Stimulated activated CD4-positive, alpha-beta T cell treated with anti-CD3 and anti-CD28 coated beads, TNF-alpha, amount 100 ng/mL, for 4 hours (primary cell): ENCODE measurements around the gene NTNG2.

Experiments used
- DNase-seq, 3 experiments: peaks; one replicate each; pipeline ENCODE4 v3.0.0-alpha.2; 2020; ENCODE audit warnings: low read depth in 3 of 3

Gene NTNG2

DNA sequence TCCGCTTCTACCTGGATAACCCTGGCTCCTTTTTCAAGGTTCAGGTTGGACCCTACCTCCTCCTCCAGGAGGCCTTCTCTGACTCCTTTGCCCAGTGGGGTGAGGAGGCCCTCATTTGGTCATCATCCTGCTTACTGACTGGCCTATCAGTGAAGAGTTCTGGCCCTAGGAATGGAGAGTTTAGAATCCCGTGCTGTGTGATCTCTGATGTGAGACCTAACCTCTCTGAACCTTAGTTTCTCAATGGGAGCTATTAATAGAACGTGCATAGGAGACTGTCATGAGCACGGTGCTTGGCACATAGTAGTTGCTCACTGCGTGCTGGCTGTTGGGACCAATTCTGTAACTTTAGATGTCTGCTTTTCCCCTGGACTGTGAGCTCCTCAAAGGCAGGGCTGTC, 10.3 kb downstream of the NTNG2 start:
- no peak for DNase-seq

DNA sequence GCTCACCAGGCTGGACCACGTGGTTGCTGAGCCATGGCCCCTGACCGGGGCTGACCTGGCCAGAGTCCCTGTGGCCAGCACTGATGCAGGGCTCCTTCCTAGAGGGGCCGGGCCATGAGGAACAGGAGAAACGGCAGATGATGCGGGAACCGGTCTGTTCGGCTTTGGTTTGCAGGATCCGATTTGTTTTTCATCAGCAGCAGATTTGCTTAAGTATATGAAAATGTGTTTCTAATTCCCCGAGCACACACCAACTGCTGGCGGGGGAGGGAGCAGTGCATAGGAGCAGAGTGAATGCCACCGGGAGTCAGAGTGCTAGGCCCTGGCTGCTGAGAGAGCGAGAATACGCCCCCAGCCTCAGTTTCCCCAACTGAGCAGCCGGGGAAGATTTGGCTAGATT, 13.6 kb downstream of the NTNG2 start:
- DNase-seq: no peak

DNA sequence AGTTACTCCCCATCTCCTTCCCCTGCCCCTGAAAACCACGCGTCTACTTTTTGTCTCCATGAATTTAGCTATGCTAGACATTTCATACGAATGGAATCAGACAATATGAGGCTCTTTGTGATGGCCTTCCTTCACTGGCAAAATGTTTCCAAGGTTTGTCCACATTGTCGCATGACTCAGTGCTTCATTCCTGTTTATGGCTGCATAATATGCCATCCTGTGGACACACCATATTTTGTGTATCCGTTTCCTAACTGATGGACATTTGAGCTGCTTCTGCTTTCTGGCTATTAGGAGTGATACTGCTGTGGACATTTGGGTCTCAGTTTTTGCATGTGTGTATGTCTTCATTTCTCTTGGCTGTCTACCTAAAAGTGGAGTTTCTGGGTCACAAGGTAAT, 14.5 kb downstream of the NTNG2 start:
- DNase-seq: no peak

DNA sequence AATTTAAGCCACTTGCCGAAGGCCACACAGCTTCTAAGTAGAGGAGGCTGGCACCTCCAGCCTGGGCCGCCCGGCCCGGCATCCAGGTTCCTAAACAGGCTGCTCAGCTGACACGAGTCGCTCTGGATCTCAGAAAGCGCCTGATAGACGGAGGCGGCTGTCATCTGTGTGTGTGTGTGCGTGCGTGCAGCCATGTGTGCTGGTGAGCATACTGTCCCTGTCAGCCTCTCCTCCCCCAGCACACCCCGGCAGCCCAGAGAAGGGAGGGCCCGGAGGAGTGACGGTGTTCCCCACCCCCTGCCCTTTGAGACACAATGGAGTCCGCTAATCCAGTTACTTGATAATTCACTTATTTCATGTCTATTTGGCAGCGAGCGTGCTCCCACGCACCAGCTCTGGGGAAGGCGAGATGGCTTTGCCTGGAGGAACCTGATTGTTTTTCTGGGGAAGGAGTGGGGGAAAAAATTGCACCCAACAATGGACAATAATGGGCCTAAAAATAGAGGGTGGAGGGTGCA, 20.0 kb downstream of the NTNG2 start:
- no peak for DNase-seq

DNA sequence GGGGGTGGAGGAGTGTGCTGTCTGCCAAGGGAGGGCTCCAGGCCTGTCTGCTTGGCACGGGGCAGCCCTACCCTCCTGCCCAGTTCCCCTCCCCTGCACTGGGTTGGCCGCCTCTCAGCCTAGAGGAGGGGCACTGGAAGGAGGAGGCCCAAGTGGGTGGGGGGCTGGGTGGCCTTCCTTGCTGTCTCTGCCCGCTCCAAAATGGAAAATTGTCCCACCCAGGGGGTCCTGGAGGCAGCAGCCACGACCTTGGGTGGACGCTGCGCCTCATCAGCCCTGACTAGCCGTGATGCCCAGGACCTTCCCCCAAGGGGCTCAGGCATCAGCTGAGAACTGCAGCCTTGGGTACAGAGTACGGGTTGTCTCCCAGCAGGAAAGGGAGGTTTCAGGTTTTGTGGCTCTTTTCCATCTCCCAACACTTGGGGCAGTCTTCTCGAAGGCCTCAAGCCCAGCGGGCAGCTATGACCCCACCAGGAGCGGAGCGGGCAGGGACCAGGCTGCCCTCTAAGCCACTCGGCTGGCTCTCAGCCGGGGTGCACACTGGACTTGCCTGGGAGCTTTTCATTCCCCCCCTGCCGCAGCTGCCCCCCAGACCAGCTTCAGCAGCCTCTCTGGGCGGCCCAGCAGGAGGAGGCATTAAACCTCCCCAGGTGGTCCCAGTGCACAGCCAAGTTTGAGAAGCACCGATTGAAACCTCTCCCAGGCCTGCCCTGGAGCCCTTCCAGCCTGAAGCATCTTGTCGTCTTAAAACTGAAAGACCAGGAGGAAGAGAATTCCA, 20.6 kb downstream of the NTNG2 start:
- DNase-seq: no peak

DNA sequence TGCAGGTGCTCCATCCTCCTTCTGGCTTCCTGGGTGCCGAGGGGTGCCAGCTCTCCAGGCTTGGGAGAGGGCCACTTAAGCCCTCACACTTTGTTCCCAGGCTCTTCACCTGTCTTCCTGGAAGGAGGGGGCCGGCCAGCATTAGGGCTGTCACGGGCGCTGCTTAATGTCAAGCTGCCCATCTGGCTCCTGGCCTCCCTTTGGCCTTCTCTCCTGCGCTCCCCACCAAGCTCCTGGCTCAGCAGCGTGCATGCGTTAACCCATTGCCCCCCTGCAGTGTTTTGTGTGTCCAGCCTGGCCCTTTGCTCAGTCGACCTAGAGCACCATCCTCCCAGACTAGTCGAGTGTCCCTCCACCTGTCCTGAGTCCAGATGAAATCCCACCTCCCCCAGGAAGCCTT, 21.3 kb downstream of the NTNG2 start:
- DNase-seq: no peak

DNA sequence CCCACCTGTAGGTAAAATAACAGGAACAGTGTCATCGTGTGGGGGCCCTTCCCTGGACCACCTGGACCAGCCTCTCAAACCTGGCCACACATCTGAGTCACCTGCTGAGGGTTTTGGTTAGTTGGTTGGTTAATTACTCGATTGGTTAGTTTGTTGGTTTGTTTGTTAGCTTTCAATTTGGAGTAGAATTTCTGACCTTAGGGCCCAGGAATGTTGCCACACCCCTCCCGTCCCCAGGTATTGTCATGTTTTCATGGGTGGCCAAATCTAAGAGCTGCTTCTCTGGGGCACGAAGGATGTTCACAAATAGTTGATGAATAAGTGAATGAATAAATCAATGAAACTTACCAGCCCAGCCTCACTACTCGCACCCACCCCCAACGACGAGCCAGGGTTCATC, 21.9 kb downstream of the NTNG2 start:
- no peak for DNase-seq

DNA sequence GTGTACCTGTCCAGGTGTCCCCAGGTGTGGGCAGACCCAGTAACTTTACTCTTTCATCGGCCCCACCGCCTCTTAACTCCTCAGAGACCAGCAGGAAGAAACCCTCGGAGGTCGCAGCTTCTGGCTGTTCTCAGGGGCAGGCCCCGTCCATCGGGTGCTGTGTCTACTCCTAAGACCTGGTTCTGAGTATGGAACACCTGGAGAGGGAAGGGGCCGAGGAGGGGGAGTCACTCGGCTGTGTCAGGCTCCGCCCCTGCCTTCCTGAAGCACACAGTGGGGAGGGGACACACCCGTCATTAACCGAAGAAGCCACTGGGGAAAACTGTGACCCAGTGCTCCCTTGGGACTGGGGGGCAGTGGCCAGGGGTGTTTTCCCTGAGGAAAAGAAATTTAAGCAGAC, 22.3 kb downstream of the NTNG2 start:
- no peak for DNase-seq

DNA sequence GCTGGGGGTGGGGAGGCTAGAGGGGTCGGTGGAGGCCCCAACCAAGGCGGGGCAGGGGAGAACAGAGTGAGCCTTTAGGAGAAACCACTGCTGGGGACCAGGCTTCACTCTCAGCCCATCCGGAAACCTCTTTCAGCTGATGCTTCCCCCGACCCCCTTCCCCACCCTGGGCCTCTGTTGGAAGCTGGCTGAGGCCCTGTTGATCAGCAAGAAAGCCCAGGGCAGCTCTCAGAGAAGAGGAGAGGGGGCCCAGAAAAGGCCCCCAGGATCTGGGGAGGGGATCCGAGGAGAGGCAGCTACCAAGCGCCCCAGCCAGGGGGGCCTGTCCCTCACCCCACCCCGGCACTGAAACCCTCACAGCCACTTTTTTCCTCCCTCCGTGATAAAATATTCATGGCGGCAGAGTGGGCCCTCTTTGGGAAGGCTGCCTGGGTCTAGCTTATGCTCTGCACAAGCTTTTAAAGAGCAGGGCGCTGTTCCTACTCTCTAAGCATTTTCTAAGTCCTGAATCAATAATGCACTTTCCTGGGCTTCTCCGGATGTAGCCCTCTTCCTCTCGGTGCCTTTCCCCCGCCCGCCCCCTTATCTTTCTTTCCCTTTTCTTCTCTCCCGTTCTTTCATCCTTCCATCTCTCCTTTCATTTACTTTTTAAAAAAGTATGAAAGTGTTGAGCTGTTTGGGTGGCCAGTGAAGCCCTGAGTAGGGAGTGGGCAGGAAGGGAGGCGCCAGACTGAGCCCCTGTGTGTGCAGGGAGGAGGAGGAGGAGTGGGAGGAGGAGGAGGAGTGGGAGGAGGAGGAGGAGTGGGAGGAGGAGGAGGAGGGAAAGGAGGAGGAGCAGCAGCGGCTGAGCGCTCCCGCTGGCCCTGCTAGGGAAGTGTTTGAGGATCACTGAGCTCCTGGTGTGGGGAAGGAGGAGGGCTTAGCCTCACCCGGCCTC, 23.5 kb downstream of the NTNG2 start:
- no peak for DNase-seq

DNA sequence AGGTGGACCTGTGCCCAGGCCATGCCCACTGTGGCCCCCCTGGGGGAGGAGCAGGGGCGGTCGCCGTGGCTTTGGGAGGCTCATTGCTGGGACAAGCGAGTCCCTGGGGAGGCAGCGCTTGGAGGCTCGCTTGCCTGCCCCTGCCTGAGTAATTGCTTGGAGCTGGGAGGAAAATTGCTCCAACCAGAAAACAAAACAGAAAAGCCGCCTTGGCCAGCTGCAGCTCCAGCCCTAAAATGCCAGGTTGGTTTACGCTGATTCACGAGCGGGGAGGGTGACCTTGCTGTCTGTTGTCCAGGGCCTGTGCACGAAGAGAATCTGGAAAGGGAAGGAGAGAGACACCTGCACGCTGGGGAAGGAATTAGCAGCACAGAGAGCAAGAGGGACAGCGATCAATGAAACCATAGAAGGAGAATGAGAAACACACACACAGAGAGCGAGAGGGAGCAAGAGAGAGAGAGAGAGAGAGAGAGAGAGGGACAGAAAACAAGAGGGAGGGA, 25.3 kb downstream of the NTNG2 start:
- no peak for DNase-seq

DNA sequence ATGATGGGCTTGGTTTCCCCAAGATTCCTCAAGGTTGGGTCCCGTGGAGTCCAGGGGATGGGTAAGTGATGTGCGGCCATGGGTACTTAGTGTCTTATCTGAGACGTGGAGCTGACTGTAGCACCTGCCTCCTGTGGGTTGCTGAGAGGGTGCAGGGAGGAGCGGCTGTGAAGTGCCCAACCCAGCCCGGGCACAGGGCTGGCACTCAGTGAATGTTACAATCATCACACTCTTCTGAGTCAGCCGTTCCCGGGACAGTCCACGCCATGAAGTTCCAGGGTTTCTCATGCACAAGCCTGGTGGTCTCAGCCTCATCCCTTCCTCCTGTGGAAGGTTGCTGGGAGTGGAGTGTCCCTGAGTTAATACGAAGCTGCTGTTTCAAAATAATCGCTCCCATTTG, 29.1 kb downstream of the NTNG2 start:
- DNase-seq: no peak

DNA sequence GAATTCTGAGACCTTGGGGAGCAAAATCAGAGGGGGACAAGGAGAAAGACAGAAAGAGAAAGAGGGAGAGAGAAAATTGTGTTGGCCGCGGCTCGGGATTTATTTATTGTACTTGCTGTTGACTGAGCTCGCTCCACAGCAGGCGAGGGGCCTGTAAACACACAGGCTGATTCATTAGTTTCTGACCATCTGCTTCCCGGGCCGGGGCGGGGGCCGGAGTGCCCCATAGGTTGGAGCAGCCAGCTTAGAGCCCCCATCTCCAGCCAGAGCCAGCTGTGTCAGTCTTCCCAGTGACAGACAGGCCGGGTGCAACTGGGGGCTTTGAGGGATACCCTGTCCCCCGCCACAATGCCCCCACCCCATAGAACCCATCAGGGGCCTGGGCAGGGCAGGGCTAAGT, 30.9 kb downstream of the NTNG2 start:
- no peak for DNase-seq

DNA sequence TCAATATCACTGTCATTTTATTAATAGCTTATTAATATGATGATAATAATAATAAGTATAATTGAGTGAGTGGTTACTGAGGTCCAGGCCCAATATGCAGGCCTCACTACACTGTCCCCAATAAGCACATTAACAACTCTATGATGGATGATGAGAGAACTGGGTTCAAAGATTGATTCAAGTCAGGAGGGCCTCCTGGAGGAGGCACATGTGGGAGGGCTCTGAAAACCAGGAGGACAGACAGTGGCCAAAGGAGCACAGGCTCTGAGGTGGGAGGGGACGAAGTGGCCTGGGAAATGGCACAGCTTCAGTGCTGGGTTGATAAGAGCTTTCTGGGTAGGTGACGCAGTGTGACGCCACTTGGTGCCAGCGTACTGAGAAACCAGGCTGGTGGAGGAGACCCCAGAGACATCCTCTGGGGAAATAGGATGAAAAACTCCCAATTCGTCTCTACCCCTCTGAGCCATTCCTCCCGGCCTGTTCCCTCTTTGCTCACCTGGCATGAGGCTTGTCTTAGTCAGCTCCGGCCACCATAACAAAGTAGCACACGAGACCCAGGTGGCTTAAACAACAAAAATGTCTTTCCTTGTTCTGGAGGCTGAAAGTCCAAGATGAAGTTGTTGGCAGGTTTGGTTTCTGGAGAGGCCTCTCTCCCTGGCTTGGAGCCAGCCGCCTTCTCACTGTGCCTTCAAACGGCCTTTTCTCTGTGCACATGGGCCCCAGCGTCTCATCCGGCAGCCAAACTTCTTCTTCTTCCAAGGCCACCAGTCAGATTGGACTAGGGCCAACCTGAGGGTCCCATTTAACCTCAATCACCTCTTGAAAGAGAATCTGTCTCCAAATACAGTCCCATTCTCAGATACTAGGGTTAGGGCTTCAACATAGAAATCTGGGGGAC, 31.6 kb downstream of the NTNG2 start:
- DNase-seq: no peak

DNA sequence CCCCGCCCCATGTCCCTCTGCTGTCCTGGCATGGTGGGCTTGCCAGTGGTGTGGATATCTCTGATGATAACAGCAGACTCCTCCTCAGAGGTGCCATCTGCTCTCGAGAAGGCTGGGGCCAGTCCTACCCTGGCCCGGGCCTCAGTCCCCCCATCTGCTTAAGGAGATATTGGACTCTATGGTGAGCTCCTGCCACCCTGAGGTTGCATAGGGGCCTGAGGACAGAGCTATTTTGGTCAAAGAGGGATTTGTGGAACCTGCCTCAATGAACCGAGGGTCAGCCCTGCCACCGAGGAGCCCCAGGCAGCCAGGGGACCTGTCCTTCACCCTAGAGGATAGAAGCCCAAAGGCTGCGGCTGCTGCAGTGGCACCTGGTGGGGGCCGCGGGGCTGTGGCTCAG, 32.6 kb downstream of the NTNG2 start:
- DNase-seq: no peak

DNA sequence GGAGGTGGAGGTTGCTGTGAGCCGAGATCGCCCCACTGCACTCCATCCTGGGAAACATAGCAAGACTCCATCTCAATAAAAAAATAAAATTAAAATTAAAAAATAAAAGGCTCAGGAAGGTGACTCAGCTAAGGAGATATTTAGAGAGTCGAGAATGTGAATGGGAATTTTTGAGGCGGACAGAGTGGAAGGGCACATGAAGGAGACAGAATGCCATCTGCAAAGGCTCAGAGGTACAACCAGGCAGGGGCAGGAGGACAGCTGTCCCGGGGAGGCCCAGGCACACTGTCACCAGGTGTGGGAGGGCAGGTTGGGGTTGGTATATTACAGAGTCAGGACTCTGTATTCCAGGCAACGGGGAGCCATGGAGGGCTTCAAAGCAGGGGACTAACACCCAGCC, 35.5 kb downstream of the NTNG2 start:
- DNase-seq: no peak

DNA sequence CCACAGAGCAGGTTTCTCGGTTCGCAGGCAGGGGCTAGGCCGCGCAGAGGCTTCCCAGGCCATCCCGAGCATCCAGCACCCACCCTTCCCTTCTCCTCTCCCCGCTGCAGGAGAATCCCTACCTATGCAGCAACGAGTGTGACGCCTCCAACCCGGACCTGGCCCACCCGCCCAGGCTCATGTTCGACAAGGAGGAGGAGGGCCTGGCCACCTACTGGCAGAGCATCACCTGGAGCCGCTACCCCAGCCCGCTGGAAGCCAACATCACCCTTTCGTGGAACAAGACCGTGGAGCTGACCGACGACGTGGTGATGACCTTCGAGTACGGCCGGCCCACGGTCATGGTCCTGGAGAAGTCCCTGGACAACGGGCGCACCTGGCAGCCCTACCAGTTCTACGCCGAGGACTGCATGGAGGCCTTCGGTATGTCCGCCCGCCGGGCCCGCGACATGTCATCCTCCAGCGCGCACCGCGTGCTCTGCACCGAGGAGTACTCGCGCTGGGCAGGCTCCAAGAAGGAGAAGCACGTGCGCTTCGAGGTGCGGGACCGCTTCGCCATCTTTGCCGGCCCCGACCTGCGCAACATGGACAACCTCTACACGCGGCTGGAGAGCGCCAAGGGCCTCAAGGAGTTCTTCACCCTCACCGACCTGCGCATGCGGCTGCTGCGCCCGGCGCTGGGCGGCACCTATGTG, 36.1 kb downstream of the NTNG2 start:
- no peak for DNase-seq

DNA sequence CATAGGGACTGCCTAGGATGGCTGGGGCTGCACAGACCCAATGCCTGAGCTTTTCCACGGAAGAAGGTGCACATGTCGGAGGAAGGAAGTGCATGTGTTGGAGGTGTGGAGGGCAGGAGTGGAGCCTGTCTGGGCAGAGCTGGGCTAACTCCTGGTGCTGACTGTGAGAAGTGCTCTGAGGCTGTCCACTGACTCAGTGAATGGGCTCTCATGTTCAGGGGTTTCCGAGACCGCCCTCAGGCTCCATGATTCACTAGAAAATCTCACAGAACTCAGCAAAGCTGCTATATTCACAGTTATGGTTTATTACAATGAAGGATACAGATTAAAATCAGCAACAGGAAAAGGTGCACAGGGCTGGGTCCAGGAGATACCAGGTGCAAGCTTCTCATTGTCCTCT, 37.2 kb downstream of the NTNG2 start:
- DNase-seq: no peak

DNA sequence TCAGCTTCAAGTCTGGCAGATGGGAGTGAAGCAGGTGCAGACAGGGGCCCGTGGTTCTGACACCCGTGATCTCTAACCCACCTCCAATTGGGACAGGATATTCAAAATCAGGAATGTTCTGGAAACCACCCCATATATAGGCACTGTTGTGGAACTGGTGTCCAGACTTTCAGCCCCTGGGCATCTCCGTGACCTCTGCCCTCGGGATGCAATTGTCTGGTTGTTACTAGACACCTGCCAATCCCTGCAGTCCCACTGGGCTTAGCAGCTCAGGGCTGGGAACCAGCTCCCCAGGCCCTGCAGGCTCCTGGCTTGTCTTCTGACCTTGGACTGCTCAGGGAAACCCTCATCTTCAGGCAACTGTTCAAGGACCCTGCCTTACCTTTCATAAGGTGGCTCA, 38.8 kb downstream of the NTNG2 start:
- no peak for DNase-seq

DNA sequence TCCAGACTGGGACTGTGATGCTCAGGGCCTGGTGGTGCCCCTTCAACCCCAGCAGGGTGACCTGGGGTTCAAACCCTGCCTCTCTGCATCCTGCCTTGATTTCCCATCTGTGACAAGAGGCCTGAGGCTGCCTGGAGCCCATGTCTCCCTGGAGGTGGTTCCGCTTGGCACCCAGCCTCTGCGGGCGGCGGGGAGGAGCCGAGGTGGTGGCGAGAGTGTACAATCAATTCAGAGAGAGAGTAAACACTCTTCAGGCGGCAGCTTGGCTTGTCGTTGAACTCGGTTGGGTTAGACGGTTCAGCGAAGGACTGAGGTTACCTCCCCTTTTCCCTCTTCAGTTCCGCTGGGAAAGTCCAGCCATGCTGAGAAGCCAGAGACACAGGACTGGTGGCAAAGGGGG, 39.3 kb downstream of the NTNG2 start:
- DNase-seq: no peak

DNA sequence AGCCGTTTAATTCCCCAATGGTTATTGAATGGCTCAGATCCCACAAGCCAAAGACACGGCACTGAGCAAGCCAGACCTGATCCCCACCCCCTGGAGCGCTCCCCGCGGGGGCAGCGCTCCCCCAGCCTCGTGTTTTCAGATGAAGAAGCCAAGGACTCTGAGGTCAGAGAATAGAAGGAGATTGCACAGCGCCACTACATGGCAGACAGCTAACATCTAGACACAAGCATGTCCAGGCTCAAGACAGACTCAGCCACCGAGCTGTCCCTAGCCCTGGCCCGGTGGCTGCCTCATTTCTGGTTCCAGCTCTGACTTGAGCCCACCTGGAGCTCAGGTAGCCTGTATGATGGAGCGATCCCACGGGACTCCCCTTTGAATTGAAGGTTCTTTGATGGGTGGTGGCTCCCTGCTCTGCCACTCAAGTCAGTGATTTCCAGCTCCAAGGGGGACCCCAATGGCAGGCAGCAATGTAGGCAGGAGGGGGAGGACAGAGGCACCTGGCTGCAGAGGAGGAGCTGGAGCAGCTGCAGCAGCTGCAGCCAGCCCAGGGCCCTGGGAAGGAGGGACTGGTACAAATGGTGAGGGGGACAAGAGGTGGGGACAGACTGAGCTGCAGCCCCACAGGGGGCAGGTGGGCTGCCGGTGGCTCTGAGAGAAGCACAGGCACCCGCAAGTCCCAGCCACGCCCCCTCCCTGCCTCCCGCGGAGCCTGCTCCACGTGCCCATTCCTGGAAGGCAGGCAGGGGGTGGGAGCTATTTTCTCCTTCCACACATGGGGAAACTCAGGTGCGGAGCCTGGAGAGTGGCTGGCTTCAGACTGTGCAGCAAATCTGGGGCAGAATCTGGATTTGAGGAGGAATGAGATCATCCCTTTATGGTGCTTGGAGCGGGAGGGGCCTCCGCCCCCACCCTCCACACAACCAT, 40.2 kb downstream of the NTNG2 start:
- DNase-seq: no peak
